HG02588 (cell line): Measurements from ENCODE around the gene CAPN12.
"Not testable (repeated sequence)": the region's sequence is repeated elsewhere in the genome, so short reads cannot be mapped to it uniquely, and the experiment has no call there.

ENCODE experiments used
- ATAC-seq: cut with Tn5 transposase; IDR thresholded peaks from one replicate; pipeline ENCODE4 v1.9.1; 2021; ENCODE audit warnings: mild to moderate bottlenecking, moderate library complexity; ENCODE audit not compliant: unreplicated experiment

The CAPN12 gene

GRCh38 chr19:38744298-38744681, at the start of gene CAPN12:
Gene CAPN12 (minus strand): TSS chr19:38744474. CDS start chr19:38744165, 309 bp downstream.
- ATAC-seq = no peak

- ATAC-seq = no peak
These were observed 49.4 kb upstream of the CAPN12 start for GRCh38 chr19:38793671-38794070.

GRCh38 chr19:38793177-38793576, 48.9 kb upstream of the CAPN12 start:
- no peak for ATAC-seq

- no peak for ATAC-seq
These were observed 48.2 kb upstream of the CAPN12 start for GRCh38 chr19:38792250-38793111.

GRCh38 chr19:38791451-38792064, 47.3 kb upstream of the CAPN12 start:
- not testable (repeated sequence) for ATAC-seq

- not testable (repeated sequence) for ATAC-seq
These were observed 46.5 kb upstream of the CAPN12 start for GRCh38 chr19:38790507-38791403.

GRCh38 chr19:38788478-38789243, 44.4 kb upstream of the CAPN12 start, which contains the start of gene LGALS7B:
Gene LGALS7B (plus strand): TSS chr19:38789200. CDS start chr19:38789227, 27 bp downstream.
- ATAC-seq = no peak

GRCh38 chr19:38786572-38787265, 42.4 kb upstream of the CAPN12 start:
- no peak for ATAC-seq

- not testable (repeated sequence) for ATAC-seq
These were observed 41.8 kb upstream of the CAPN12 start for GRCh38 chr19:38786061-38786460.

- ATAC-seq = no peak
These were observed 41.0 kb upstream of the CAPN12 start for GRCh38 chr19:38785187-38785699.

GRCh38 chr19:38784224-38784623, 40.0 kb upstream of the CAPN12 start:
- ATAC-seq = no peak

GRCh38 chr19:38782212-38782611, 37.9 kb upstream of the CAPN12 start:
- not testable (repeated sequence) for ATAC-seq

GRCh38 chr19:38781058-38781457, 36.8 kb upstream of the CAPN12 start:
- ATAC-seq = no peak

GRCh38 chr19:38780443-38780842, 36.2 kb upstream of the CAPN12 start:
- no peak for ATAC-seq

- no peak for ATAC-seq
These were observed 34.5 kb upstream of the CAPN12 start for GRCh38 chr19:38778733-38779132.

GRCh38 chr19:38774181-38774950, 30.1 kb upstream of the CAPN12 start:
- no peak for ATAC-seq

GRCh38 chr19:38773469-38774177, 29.3 kb upstream of the CAPN12 start, which contains the start of gene LGALS7:
Gene LGALS7 (minus strand): TSS chr19:38773517. CDS start chr19:38773492, 25 bp downstream.
- no peak for ATAC-seq

- ATAC-seq = not testable (repeated sequence)
These were observed 27.3 kb upstream of the CAPN12 start for GRCh38 chr19:38771569-38771968.
